ENCODE results near the gene ERC2.

DNA sequence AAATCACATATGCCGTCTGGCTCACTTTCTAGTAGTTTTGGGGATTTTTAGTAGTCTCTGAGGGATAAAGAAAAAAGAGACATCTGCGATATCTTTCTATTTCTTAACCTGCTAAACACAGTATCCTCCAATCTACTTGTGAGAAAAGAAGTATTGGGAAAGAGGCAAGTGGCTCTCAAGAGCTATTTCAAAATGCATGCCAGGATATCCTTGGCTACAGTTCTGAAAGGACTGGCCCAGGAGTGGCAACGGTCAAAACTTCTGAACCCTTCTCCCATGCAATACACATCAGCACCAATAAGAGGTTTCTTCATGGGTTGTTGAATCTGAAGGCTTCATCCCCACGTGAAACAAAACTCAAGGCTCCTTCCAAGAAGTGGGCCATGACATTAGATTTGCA is 777.1 kb downstream of the ERC2 start:
- TF ChIP-seq CTCF (conservative IDR thresholded peaks at IDR 0.05; ENCODE audit: low read length) (no peak), EZH2phosphoT487 (IDR thresholded peaks at IDR 0.05; ENCODE audit: borderline replicate concordance, low read depth, low read length) (no peak)

Measured in OCI-LY7 (cell line).